ENCODE measurements around the gene SMAP2. TPM values are rescaled to one million over a fixed set of nuclear protein-coding genes. Genes with fewer than 3 reads are reported as not detected.

Gene SMAP2
- total RNA-seq, 2 donors from 2014 or later = 21.4 to 24.6 TPM

GRCh38 chr1:40407453-40407852 is 33.9 kb downstream of the SMAP2 start:
- Histone ChIP-seq H3K4me3 (no peak overlapping the region), H3K9me3 (no peaks in the 10 kb centered on the region), H3K36me3 (replicated peaks in 1 of 2; ENCODE audit: insufficient read depth in 1 of 2, low read depth in 2 of 2) (peaks cover 0 to 9% of the 10 kb centered on the region in 2 donors), H3K4me1 (peaks cover 11% of the 10 kb centered on the region), H3K27me3 (no peaks in the 10 kb centered on the region), H3K27ac (no peak overlapping the region)
- TF ChIP-seq, protein P1, sequence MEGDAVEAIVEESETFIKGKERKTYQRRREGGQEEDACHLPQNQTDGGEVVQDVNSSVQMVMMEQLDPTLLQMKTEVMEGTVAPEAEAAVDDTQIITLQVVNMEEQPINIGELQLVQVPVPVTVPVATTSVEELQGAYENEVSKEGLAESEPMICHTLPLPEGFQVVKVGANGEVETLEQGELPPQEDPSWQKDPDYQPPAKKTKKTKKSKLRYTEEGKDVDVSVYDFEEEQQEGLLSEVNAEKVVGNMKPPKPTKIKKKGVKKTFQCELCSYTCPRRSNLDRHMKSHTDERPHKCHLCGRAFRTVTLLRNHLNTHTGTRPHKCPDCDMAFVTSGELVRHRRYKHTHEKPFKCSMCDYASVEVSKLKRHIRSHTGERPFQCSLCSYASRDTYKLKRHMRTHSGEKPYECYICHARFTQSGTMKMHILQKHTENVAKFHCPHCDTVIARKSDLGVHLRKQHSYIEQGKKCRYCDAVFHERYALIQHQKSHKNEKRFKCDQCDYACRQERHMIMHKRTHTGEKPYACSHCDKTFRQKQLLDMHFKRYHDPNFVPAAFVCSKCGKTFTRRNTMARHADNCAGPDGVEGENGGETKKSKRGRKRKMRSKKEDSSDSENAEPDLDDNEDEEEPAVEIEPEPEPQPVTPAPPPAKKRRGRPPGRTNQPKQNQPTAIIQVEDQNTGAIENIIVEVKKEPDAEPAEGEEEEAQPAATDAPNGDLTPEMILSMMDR (IDR thresholded peaks at IDR 0.05) = no peak
- TF ChIP-seq POLR2A (IDR thresholded peaks at IDR 0.05) = no peak
- intact Hi-C loops (cut with DNase I) = loop anchor here (10.0 kb wide), 1 partner anchor 53 kb away; no protein-coding TSS in a partner anchor
- no peak for DNase-seq
- no peak for ATAC-seq

DNA sequence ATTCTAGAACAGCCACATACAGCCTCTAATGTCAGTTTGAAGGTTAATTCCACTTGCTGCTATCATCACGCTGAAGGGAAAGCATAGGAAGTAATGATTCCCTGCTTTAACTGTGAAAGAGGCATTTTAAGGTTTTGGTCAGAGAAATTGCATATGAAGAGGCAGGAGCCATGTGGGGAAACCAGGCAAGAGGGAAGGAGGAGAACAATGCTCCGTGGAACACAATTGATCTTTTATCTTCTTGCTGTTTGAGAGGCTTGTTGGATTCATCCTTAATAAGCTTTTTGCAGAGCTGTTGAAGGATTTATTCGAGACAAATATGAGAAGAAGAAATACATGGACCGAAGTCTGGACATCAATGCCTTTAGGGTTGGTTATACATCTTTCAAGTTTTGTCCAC is 35.9 kb downstream of the SMAP2 start:
- TF ChIP-seq POLR2A (IDR thresholded peaks at IDR 0.05) = no peak
- TF ChIP-seq, protein P1 (IDR thresholded peaks at IDR 0.05) = no peak
- intact Hi-C loops (cut with DNase I) = loop anchor here (10.0 kb wide), 1 partner anchor 55 kb away; no protein-coding TSS in a partner anchor

DNA sequence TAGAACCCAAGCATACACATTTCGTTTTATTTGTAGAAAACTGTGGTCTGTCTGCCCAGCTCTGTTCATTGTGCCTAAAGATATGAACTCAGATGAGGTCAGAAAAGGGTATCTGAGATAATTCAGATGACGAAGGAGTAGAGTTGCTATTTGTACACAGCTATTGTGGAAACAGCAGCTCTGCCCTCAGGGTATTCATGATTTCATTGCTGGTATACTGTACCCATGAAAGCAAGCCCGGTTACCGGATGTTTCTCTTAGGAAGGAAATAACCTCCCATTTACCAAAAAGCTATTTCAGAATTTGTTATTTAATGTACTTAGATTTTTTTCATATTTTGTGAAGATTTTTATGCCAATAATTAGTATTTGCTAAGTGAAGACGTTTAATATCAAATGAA is 37.8 kb downstream of the SMAP2 start:
- Histone ChIP-seq H3K27ac (no peak overlapping the region), H3K4me3 (no peak overlapping the region), H3K9me3 (no peaks in the 10 kb centered on the region), H3K27me3 (no peaks in the 10 kb centered on the region), H3K4me1 (no peaks in the 10 kb centered on the region), H3K36me3 (replicated peaks in 1 of 2; ENCODE audit: insufficient read depth in 1 of 2, low read depth in 2 of 2) (peaks cover 0 to 21% of the 10 kb centered on the region in 2 donors)
- ATAC-seq (no peak), DNase-seq (no peak)
- TF ChIP-seq POLR2A (IDR thresholded peaks at IDR 0.05) = no peak
- TF ChIP-seq, protein P1 (IDR thresholded peaks at IDR 0.05) = no peak
- intact Hi-C loops (cut with DNase I) = no loop called here
- WGBS, 2 donors = 85 to 89% methylated on average over 5 of the region's 5 CpGs

More for the DNA sequence above, 35.9 kb downstream of the SMAP2 start:
- H3K4me1 ChIP-seq = peaks cover 7% of the 10 kb centered on the region
- 79 to 84% methylated on average over 4 of the region's 4 CpGs for WGBS, 2 donors
- no peaks in the 10 kb centered on the region for H3K9me3 ChIP-seq
- H3K36me3 ChIP-seq (replicated peaks in 1 of 2; ENCODE audit: insufficient read depth in 1 of 2, low read depth in 2 of 2) = peaks cover 0 to 16% of the 10 kb centered on the region in 2 donors
- no peak overlapping the region for H3K4me3 ChIP-seq
- no peak overlapping the region for H3K27ac ChIP-seq
- no peaks in the 10 kb centered on the region for H3K27me3 ChIP-seq
- ATAC-seq (no peak), DNase-seq (no peak)

DNA sequence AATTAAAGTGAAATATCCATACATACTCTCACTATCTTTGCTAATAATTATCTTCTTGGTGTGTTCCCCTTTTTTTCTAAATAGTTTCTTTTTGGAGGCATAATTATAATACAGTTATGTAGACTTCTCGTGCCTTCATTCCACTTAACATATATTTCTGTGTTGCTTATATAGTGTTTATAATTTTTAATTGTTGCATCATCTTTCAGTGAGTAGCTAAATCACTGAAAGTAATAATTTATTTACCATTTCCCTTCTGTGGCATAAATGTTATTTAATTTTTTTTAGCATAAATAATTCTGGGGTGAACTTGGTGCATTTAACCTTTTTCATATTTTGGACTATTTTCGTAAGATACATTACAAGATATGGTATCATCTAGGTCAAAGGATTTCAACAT is 38.3 kb downstream of the SMAP2 start:
- intact Hi-C loops (cut with DNase I) = no loop called here
- H3K27me3 ChIP-seq = no peaks in the 10 kb centered on the region
- H3K4me1 ChIP-seq = no peaks in the 10 kb centered on the region
- 91 to 96% methylated on average over 2 of the region's 2 CpGs for WGBS, 2 donors
- no peak for ATAC-seq
- H3K27ac ChIP-seq = no peak overlapping the region
- H3K9me3 ChIP-seq = no peaks in the 10 kb centered on the region
- H3K36me3 ChIP-seq (replicated peaks in 1 of 2; ENCODE audit: insufficient read depth in 1 of 2, low read depth in 2 of 2) = peaks cover 0 to 23% of the 10 kb centered on the region in 2 donors
- DNase-seq = no peak
- TF ChIP-seq POLR2A (IDR thresholded peaks at IDR 0.05) = no peak
- TF ChIP-seq, protein P1 (IDR thresholded peaks at IDR 0.05) = no peak
- no peak overlapping the region for H3K4me3 ChIP-seq

GRCh38 chr1:40413527-40414252 is 40.2 kb downstream of the SMAP2 start:
- Histone ChIP-seq H3K4me1 (no peaks in the 10 kb centered on the region), H3K4me3 (no peak overlapping the region), H3K27me3 (no peaks in the 10 kb centered on the region), H3K27ac (no peak overlapping the region), H3K36me3 (replicated peaks in 1 of 2; ENCODE audit: insufficient read depth in 1 of 2, low read depth in 2 of 2) (peaks cover 0 to 25% of the 10 kb centered on the region in 2 donors), H3K9me3 (no peaks in the 10 kb centered on the region)
- TF ChIP-seq, protein P1 (IDR thresholded peaks at IDR 0.05) = no peak
- TF ChIP-seq POLR2A (IDR thresholded peaks at IDR 0.05) = no peak
- intact Hi-C loops (cut with DNase I) = no loop called here
- WGBS, 2 donors = 83 to 89% methylated on average over 6 of the region's 6 CpGs
- ATAC-seq (no peak), DNase-seq (no peak)

Data from body of pancreas (tissue), 4 donors.